Left lung (tissue), 10 donors: ENCODE results near the gene ZNF649. TPM values are rescaled to one million over a fixed set of nuclear protein-coding genes. Genes with fewer than 3 reads are reported as not detected.

ENCODE experiments used
- ATAC-seq: fragments of 200-7000 bp; cut with Tn5 transposase; one replicate; pipeline ENCODE4 v1.9.1; 2020; ENCODE audit warnings: moderate library complexity
- DNase-seq, 4 donors: peaks; one replicate each; pipeline ENCODE4 v3.0.0-alpha.2; 2013 to 2020
- H3K27ac ChIP-seq, 2 donors: fragments of 200-600 bp; sonication (generic) in 1 of 2; one replicate each; pipeline versions ENCODE4 v1.5.0 to v1.8.0; 2020 to 2021
- H3K27me3 ChIP-seq, 2 donors: fragments of 200-600 bp; sonication (generic) in 1 of 2; one replicate each; pipeline versions ENCODE4 v1.5.0 to v1.8.0; 2020 to 2021
- H3K36me3 ChIP-seq, 2 donors: fragments of 200-600 bp; sonication (generic) in 1 of 2; one replicate each; pipeline versions ENCODE4 v1.5.0 to v1.8.0; 2020 to 2021
- H3K4me1 ChIP-seq, 2 donors: fragments of 200-600 bp; one replicate each; pipeline ENCODE4 v1.8.0; 2021
- H3K4me3 ChIP-seq, 2 donors: fragments of 200-600 bp; sonication (generic) in 1 of 2; one replicate each; pipeline versions ENCODE4 v1.5.0 to v1.8.0; 2020 to 2021; ENCODE audit warnings: mild to moderate bottlenecking in 1 of 2
- H3K9me3 ChIP-seq, 2 donors: fragments of 200-600 bp; sonication (generic) in 1 of 2; one replicate each; pipeline versions ENCODE4 v1.5.0 to v1.8.0; 2020 to 2021
- intact Hi-C, 2 donors: fragments of 100-400 bp; cut with DNase I; formaldehyde crosslinking; loops; one replicate each; pipeline versions ENCODE4 v1.11.2 to v1.14.2; 2022
- polyA plus RNA-seq, 6 donors: library from polyadenylated mRNA; unstranded; fragments of 120-200 nt; gene quantifications; one replicate each; pipeline ENCODE4 v1.2.1, GENCODE V29; 2013; ENCODE audit not compliant: insufficient read length in 6 of 6
- total RNA-seq, 2 donors: library from RNA; stranded (reverse); fragmentation: NEBNext Ultra II Directional; extraction: Animal tissue kit (Norgen Biotek cat#: 25700); gene quantifications; one replicate each; pipeline ENCODE4 v1.2.1, GENCODE V29; 2021
- TF ChIP-seq, protein P1 (sequence below), 2 donors: fragments of 200-600 bp; sonication (generic) in 1 of 2; IDR thresholded peaks; one replicate each; pipeline versions ENCODE4 v1.5.0 to v1.8.0; 2021; ENCODE audit warnings: antibody characterized with exemption in 2 of 2
- donor health status: DM: no; HTN: yes; CAD: no.
- donor health status: DM: no; HTN: no; CAD: no.

The ZNF649 gene
- total and polyA plus RNA-seq, 8 donors: 8.7 to 29.6 (median 25.4) TPM

DNA sequence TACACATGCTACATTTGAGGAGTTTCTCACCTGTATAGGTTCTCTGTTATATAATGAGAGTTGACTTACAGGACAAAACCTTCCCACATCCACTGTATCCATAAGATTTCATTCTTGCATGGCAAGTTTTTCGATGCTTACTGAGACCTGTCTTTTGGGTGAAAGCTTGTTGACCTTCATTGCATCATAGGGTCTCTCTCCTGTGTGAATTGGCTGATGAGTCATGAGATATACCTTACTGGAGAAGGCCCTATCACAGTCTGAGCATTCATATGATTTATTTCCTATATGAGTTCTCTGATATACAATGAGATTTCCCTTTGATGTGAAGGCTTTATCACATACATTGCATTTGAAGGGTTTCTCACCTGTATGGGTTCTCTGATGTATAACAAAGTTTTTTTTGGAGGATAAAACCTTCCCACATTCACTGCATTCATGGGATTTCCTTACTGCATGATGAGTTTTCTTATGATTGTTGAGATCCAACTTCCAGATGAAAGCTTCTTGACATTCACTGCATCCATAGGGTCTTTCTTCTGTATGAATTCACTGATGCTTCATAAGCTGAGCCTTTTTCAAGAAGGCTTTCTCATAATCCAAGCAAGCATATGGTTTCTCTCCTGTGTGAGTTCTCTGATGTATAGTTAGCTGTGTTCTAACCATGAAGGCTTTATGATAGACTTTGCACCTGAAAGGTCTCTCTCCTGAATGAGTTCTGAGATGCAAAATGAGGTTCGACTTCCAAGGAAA lies 42.8 kb downstream of the ZNF649 start:
- no peaks in the 10 kb centered on the region for H3K27me3 ChIP-seq
- TF ChIP-seq, protein P1, sequence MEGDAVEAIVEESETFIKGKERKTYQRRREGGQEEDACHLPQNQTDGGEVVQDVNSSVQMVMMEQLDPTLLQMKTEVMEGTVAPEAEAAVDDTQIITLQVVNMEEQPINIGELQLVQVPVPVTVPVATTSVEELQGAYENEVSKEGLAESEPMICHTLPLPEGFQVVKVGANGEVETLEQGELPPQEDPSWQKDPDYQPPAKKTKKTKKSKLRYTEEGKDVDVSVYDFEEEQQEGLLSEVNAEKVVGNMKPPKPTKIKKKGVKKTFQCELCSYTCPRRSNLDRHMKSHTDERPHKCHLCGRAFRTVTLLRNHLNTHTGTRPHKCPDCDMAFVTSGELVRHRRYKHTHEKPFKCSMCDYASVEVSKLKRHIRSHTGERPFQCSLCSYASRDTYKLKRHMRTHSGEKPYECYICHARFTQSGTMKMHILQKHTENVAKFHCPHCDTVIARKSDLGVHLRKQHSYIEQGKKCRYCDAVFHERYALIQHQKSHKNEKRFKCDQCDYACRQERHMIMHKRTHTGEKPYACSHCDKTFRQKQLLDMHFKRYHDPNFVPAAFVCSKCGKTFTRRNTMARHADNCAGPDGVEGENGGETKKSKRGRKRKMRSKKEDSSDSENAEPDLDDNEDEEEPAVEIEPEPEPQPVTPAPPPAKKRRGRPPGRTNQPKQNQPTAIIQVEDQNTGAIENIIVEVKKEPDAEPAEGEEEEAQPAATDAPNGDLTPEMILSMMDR (IDR thresholded peaks at IDR 0.05): no peak
- no peak for ATAC-seq
- peaks cover 13 to 100% of the 10 kb centered on the region in 2 donors for H3K9me3 ChIP-seq
- H3K36me3 ChIP-seq: peaks cover 0 to 40% of the 10 kb centered on the region in 2 donors
- no peak for DNase-seq
- no peak overlapping the region for H3K4me3 ChIP-seq
- no peaks in the 10 kb centered on the region for H3K4me1 ChIP-seq
- intact Hi-C loops: no loop called here
- no peak overlapping the region for H3K27ac ChIP-seq

Other genes starting within 250 kb of the ZNF649 start
- 10 to 100 TPM; 15.9 to 27.3 TPM for gene SPACA6, start 211.7 kb downstream of the ZNF649 start, total RNA-seq
- 10 to 100 TPM; 13.5 to 24.9 (median 20.1) TPM for gene SPACA6, start 211.7 kb downstream of the ZNF649 start, polyA plus RNA-seq
- gene HAS1, start 181.0 kb downstream of the ZNF649 start, total RNA-seq: under 1 TPM; 0.26 to 0.50 TPM
- gene HAS1, start 181.0 kb downstream of the ZNF649 start, polyA plus RNA-seq: 1 to 10 TPM in 1 of 6 donors, under 1 TPM in 5; 0.10 to 1.4 (median 0.65) TPM
- gene FPR1, start 153.1 kb downstream of the ZNF649 start, total RNA-seq: 100 to 1,000 TPM in 1 of 2 donors, 10 to 100 TPM in 1; 20.0 to 193 TPM
- gene FPR1, start 153.1 kb downstream of the ZNF649 start, polyA plus RNA-seq: 1 to 10 TPM; 1.6 to 3.8 (median 2.2) TPM
- 10 to 100 TPM in 1 of 2 donors, 1 to 10 TPM in 1; 5.9 to 41.7 TPM for gene FPR2, start 143.8 kb downstream of the ZNF649 start, total RNA-seq
- under 1 TPM; 0.14 to 0.52 (median 0.26) TPM for gene FPR2, start 143.8 kb downstream of the ZNF649 start, polyA plus RNA-seq
- gene FPR3, start 109.9 kb downstream of the ZNF649 start, total RNA-seq: 10 to 100 TPM; 28.6 to 75.0 TPM
- gene FPR3, start 109.9 kb downstream of the ZNF649 start, polyA plus RNA-seq: 1 to 10 TPM in 4 of 6 donors, under 1 TPM in 2; 0.79 to 1.5 (median 1.1) TPM
- 10 to 100 TPM in 1 of 2 donors, 1 to 10 TPM in 1; 8.5 to 11.8 TPM for gene ZNF577, start 17.1 kb downstream of the ZNF649 start, total RNA-seq
- gene ZNF577, start 17.1 kb downstream of the ZNF649 start, polyA plus RNA-seq: 10 to 100 TPM; 42.5 to 50.9 (median 43.9) TPM
- gene ZNF613, start 22.5 kb upstream of the ZNF649 start, total RNA-seq: 1 to 10 TPM; 7.0 to 7.7 TPM
- 10 to 100 TPM; 11.5 to 15.5 (median 13.9) TPM for gene ZNF613, start 22.5 kb upstream of the ZNF649 start, polyA plus RNA-seq
- gene ZNF350, start 81.8 kb upstream of the ZNF649 start, total RNA-seq: 10 to 100 TPM in 1 of 2 donors, 1 to 10 TPM in 1; 7.8 to 12.5 TPM
- gene ZNF350, start 81.8 kb upstream of the ZNF649 start, polyA plus RNA-seq: 10 to 100 TPM; 17.5 to 25.8 (median 21.4) TPM
- 1 to 10 TPM; 8.7 to 10.0 TPM for gene ZNF615, start 103.2 kb upstream of the ZNF649 start, total RNA-seq
- 10 to 100 TPM; 20.1 to 27.0 (median 22.4) TPM for gene ZNF615, start 103.2 kb upstream of the ZNF649 start, polyA plus RNA-seq
- 1 to 10 TPM; 5.7 to 7.8 TPM for gene ZNF614, start 123.4 kb upstream of the ZNF649 start, total RNA-seq
- 10 to 100 TPM; 17.9 to 22.4 (median 19.7) TPM for gene ZNF614, start 123.4 kb upstream of the ZNF649 start, polyA plus RNA-seq
- gene ZNF432, start 143.8 kb upstream of the ZNF649 start, total RNA-seq: 10 to 100 TPM in 1 of 2 donors, 1 to 10 TPM in 1; 8.7 to 11.2 TPM
- gene ZNF432, start 143.8 kb upstream of the ZNF649 start, polyA plus RNA-seq: 10 to 100 TPM; 22.1 to 27.9 (median 25.7) TPM
- gene ZNF841, start 190.7 kb upstream of the ZNF649 start, total RNA-seq: 10 to 100 TPM; 21.0 to 22.2 TPM
- gene ZNF841, start 190.7 kb upstream of the ZNF649 start, polyA plus RNA-seq: 10 to 100 TPM; 25.8 to 35.4 (median 33.5) TPM
- gene ZNF616, start 234.9 kb upstream of the ZNF649 start, total RNA-seq: 10 to 100 TPM; 12.0 to 14.2 TPM
- 10 to 100 TPM; 19.8 to 26.0 (median 23.7) TPM for gene ZNF616, start 234.9 kb upstream of the ZNF649 start, polyA plus RNA-seq